DND-41 (cell line): ENCODE data around the gene ADI1.

Experiments
- EZH2 ChIP-seq: IDR thresholded peaks from 3 replicates; pipeline ENCODE4 v1.6.1; 2012; ENCODE audit warnings: borderline replicate concordance, low read depth, mild to moderate bottlenecking, moderate library complexity, low read length, inconsistent platforms; ENCODE audit not compliant: severe bottlenecking
- TF ChIP-seq, protein P1 (sequence below): IDR thresholded peaks from 2 replicates; pipeline ENCODE4 v1.5.1; 2012; ENCODE audit warnings: borderline replicate concordance, low read length, moderate library complexity, mild to moderate bottlenecking; ENCODE audit not compliant: poor library complexity, severe bottlenecking; ENCODE audit errors: extremely low read depth

DNA sequence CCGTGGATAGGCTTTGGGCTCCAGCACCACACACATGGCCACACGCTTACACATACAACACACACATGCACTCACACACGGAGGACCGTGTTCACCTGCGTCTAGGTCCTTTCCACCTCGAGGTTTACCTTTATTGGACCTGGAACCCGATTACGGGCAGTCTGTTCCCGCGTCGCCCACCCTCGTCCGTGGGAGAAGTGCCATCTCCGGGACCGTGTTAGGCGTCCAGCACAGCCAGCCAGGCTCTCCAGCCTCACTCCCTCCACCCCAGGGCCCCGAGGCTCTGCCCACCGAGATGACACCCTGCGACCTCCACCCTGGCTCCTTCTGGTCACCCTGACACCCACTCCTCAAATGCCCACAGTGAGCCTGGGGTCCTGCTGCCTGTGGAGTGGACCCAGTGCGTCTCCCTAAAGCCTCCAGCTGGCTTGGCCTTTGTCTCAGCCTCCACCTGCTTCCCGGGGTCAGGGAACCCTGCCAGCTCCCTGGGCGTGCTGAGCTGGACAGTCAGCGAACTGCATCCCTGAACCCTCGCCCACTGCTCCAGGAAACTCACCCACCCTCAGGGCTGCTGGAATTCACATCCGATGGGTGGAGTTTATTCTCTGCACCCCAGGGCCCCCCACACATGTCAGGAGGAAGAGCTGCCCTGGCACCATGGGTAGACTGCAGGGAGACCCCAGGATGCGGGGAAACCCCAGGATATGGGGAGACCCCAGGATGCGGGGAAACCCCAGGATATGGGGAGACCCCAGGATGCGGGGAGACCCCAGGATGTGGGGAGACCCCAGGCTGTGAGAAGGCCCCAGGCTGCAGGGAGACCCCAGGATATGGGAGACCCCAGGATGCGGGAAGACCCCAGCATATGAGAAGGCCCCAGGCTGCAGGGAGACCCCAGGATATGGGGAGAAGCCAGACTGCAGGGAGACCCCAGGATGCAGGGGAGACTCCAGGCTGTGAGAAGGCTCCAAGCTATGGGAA is 33.0 kb downstream of the ADI1 start:
- TF ChIP-seq, protein P1, sequence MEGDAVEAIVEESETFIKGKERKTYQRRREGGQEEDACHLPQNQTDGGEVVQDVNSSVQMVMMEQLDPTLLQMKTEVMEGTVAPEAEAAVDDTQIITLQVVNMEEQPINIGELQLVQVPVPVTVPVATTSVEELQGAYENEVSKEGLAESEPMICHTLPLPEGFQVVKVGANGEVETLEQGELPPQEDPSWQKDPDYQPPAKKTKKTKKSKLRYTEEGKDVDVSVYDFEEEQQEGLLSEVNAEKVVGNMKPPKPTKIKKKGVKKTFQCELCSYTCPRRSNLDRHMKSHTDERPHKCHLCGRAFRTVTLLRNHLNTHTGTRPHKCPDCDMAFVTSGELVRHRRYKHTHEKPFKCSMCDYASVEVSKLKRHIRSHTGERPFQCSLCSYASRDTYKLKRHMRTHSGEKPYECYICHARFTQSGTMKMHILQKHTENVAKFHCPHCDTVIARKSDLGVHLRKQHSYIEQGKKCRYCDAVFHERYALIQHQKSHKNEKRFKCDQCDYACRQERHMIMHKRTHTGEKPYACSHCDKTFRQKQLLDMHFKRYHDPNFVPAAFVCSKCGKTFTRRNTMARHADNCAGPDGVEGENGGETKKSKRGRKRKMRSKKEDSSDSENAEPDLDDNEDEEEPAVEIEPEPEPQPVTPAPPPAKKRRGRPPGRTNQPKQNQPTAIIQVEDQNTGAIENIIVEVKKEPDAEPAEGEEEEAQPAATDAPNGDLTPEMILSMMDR, result no peak
- no peak for TF ChIP-seq EZH2
